Renal cortical epithelial cell (primary cell): Measurements from ENCODE around the gene AR. TPM values are rescaled to one million over a fixed set of nuclear protein-coding genes. Genes with fewer than 3 reads are reported as not detected.

Experiments
- DNase-seq: peaks from one replicate; pipeline ENCODE4 v3.0.0-alpha.2; 2011; ENCODE audit warnings: low read depth
- total RNA-seq: library from RNA; depleted of rRNA; stranded (reverse); fragments of >200 nt; gene quantifications from 2 replicates; pipeline ENCODE4 v1.2.3, GENCODE V29; 2014

Gene AR
- total RNA-seq, 1 donor from 2014 or later = 0.80 TPM

- no peak for DNase-seq
Observed at GRCh38 chrX:67726018-67726417, 182.2 kb downstream of the AR start.

DNA sequence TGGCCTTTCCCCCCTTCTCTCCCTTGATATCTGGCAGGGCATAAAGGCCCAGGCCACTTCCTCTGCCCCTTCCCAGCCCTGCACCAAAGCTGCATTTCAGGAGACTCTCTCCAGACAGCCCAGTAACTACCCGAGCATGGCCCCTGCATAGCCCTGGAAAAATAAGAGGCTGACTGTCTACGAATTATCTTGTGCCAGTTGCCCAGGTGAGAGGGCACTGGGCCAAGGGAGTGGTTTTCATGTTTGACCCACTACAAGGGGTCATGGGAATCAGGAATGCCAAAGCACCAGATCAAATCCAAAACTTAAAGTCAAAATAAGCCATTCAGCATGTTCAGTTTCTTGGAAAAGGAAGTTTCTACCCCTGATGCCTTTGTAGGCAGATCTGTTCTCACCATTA, 183.8 kb downstream of the AR start:
- DNase-seq = no peak

GRCh38 chrX:67730296-67730695, 186.5 kb downstream of the AR start:
- no peak for DNase-seq

GRCh38 chrX:67731061-67731460, 187.2 kb downstream of the AR start:
- no peak for DNase-seq

GRCh38 chrX:67732864-67733263, 189.0 kb downstream of the AR start:
- DNase-seq = no peak

GRCh38 chrX:67734111-67734753, 190.4 kb downstream of the AR start:
- DNase-seq = no peak

DNA sequence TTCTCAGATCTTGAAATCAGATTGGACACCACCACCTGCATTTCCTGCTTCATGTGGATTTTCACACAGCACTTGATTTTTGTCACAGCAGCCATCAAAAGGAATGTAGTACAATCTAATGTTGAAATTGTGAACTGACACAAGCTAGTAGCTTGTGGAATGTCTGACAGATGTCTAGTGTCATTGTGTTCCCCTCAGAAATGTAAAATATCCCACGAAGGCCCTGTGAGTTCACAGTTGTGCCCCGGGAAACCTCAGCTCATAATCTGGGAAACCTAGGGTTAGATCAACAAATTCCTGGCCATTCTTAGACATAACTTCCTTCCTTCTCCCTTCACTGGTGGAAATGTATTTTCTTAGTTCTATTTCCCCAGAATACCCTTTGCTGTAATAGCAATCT, 205.7 kb downstream of the AR start:
- no peak for DNase-seq

GRCh38 chrX:67750694-67751093, 206.9 kb downstream of the AR start:
- DNase-seq = no peak

- no peak for DNase-seq
Observed at GRCh38 chrX:67759018-67759417, 215.2 kb downstream of the AR start.

- no peak for DNase-seq
Observed at GRCh38 chrX:67777148-67777547, 233.3 kb downstream of the AR start.

DNA sequence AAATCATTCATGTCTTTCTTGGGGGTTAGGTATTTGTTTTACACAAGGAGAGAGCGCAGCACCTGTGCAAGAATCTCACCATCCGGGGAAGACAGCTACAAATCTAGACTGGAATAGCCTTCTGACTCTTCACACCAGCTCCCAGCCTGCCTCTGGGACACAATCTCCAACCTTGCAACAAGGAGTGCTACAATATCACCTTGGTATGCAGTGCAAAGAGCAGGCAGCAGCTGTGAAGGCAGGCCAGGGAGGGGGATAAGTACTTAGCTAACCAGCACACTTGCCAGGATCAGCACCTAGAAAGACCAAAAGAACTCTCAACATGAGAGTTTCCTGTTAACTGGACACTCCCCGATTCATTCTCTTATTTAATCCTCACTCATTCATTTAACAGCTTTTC, 235.3 kb downstream of the AR start:
- DNase-seq = no peak
